Lung (tissue), 12 donors: ENCODE results near the gene ARL9. TPM values are rescaled to one million over a fixed set of nuclear protein-coding genes. Genes with fewer than 3 reads are reported as not detected.

Source experiments
- ATAC-seq: fragments of 200-7000 bp; cut with Tn5 transposase; one replicate; pipeline ENCODE4 v1.9.1; 2020; ENCODE audit warnings: moderate number of reproducible peaks; ENCODE audit not compliant: insufficient read depth, low FRiP score
- DNase-seq, 3 donors: peaks; one replicate each; pipeline ENCODE4 v3.0.0-alpha.2; 2013 to 2017
- H3K27ac ChIP-seq, 2 donors: one replicate each; pipeline ENCODE4 v1.5.1; 2013; ENCODE audit warnings: mild to moderate bottlenecking in 2 of 2, moderate library complexity in 2 of 2, control low read depth in 1 of 2, inconsistent platforms in 1 of 2, low read depth in 1 of 2, low read length in 1 of 2
- H3K27me3 ChIP-seq, 3 donors: one replicate each; pipeline ENCODE4 v1.5.1; 2013; ENCODE audit warnings: low read length in 2 of 3; ENCODE audit not compliant: control insufficient read depth in 3 of 3, insufficient read depth in 3 of 3
- H3K36me3 ChIP-seq, 4 donors: one replicate each; pipeline ENCODE4 v1.5.1; 2013; ENCODE audit warnings: low read length in 4 of 4, mild to moderate bottlenecking in 1 of 4, moderate library complexity in 1 of 4; ENCODE audit not compliant: control insufficient read depth in 4 of 4, insufficient read depth in 4 of 4
- H3K4me1 ChIP-seq, 5 donors: one replicate each; pipeline ENCODE4 v1.5.1; 2013; ENCODE audit warnings: low read length in 5 of 5, mild to moderate bottlenecking in 2 of 5, moderate library complexity in 1 of 5; ENCODE audit not compliant: control insufficient read depth in 5 of 5, insufficient read depth in 5 of 5
- H3K4me3 ChIP-seq: one replicate; pipeline ENCODE4 v1.5.1; 2013; ENCODE audit warnings: mild to moderate bottlenecking, control low read depth, moderate library complexity
- H3K9ac ChIP-seq, 2 donors: one replicate each; pipeline ENCODE4 v1.5.1; 2013; ENCODE audit warnings: low read length in 2 of 2, control low read depth in 1 of 2; ENCODE audit not compliant: insufficient read depth in 1 of 2
- H3K9me3 ChIP-seq, 4 donors: one replicate each; pipeline ENCODE4 v1.5.1; 2013; ENCODE audit warnings: low read length in 3 of 4, mild to moderate bottlenecking in 1 of 4, moderate library complexity in 1 of 4; ENCODE audit not compliant: control insufficient read depth in 4 of 4, insufficient read depth in 3 of 4
- WGBS, 2 donors: extraction: QIAGEN DNeasy Blood & Tissue Kit; methylation state at CpG; one replicate each; pipeline ENCODE4 v1.1.7; 2013; 5-methylcytosine and 5-hydroxymethylcytosine counted together
- polyA plus RNA-seq, 2 donors: library from polyadenylated mRNA; stranded (reverse); fragments of 200-250 nt; gene quantifications; one replicate each; pipeline ENCODE4 v1.2.1, GENCODE V29; 2013
- total RNA-seq, 2 donors: library from RNA; depleted of rRNA in 1 of 2; stranded (reverse); fragments of >200 nt in 1 of 2; gene quantifications; one replicate each; pipeline ENCODE4 v1.2.1, GENCODE V29; 2014 to 2021
- TF ChIP-seq, protein P1 (sequence below): IDR thresholded peaks from 2 replicates; pipeline ENCODE4 v1.5.1; 2012; ENCODE audit warnings: mild to moderate bottlenecking; ENCODE audit errors: control extremely low read depth, extremely low read depth
- donor health status: control.
- donor health status: control.
- donor health status: Bipolar disorder and iron deficiency.
- donor health status: healthy.
- donor health status: DM: yes; HTN: yes; CAD: no.

Gene ARL9
- total and polyA plus RNA-seq, 4 donors, result 0.08 to 0.13 TPM; not detected in 2

DNA sequence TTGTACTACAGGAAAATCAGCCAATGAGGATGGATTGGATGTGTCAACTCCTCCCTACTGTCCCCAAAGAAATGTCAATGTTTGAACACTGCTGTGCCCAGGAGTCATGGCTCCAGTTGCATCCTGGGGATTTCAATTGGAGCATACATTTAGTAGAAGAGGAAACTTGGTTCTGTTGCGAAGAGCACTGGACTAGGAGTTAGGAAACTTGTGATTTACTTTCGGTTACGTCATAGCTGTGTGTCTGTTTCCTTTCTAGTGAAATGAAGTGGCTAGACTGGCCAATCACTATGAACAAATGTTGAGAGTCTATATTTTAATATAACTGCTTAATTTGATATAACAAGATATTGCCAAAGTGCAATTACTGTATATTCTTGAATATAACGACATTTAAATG is 35.2 kb downstream of the ARL9 start:
- Histone ChIP-seq H3K4me3 (no peak overlapping the region), H3K36me3 (no peaks in the 10 kb centered on the region), H3K9ac (no peak overlapping the region), H3K27me3 (peaks cover 0 to 3% (median 0%) of the 10 kb centered on the region in 3 donors), H3K4me1 (peaks cover 0 to 3% (median 0%) of the 10 kb centered on the region in 5 donors), H3K27ac (no peak overlapping the region), H3K9me3 (no peaks in the 10 kb centered on the region)
- no peak for ATAC-seq
- DNase-seq, result no peak
- TF ChIP-seq, protein P1, sequence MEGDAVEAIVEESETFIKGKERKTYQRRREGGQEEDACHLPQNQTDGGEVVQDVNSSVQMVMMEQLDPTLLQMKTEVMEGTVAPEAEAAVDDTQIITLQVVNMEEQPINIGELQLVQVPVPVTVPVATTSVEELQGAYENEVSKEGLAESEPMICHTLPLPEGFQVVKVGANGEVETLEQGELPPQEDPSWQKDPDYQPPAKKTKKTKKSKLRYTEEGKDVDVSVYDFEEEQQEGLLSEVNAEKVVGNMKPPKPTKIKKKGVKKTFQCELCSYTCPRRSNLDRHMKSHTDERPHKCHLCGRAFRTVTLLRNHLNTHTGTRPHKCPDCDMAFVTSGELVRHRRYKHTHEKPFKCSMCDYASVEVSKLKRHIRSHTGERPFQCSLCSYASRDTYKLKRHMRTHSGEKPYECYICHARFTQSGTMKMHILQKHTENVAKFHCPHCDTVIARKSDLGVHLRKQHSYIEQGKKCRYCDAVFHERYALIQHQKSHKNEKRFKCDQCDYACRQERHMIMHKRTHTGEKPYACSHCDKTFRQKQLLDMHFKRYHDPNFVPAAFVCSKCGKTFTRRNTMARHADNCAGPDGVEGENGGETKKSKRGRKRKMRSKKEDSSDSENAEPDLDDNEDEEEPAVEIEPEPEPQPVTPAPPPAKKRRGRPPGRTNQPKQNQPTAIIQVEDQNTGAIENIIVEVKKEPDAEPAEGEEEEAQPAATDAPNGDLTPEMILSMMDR, result no peak
- WGBS, 2 donors, result 62 to 79% methylated on average over 4 of the region's 4 CpGs

DNA sequence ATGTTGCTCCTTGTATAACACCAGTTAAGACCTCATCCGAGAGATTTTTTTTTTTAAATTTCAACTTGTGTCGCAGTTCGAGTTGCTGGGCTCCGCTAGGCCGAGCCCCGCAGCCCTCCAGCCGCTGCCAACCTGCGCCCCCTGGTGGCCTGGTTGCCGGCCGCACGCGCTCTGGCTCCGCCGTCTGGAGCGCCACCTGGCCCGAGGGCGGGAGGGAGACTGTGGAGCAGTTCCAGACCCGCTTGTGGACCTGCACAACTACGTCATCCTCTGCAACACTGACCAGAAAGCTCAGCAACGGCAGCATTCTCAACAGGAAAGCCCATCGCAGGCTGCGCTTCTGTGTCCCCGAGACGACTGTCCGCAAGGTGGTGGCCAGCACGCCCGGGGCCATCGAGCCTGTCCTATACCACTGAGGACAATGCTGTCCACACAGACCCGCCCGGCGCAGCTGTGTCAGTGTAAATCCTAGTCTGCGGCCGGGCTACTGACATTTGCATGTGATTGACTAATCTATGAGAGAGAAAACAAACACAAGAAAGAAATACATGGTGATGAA is 39.1 kb downstream of the ARL9 start:
- ATAC-seq (peak; percentile 97), DNase-seq (peak; percentile 81 to 89 (median 87))
- Histone ChIP-seq H3K27me3 (peaks cover 0 to 3% (median 0%) of the 10 kb centered on the region in 3 donors), H3K9ac (no peak overlapping the region), H3K27ac (no peak overlapping the region), H3K9me3 (no peaks in the 10 kb centered on the region), H3K4me3 (no peak overlapping the region), H3K36me3 (no peaks in the 10 kb centered on the region), H3K4me1 (peaks cover 0 to 3% (median 0%) of the 10 kb centered on the region in 5 donors)
- 2 to 4% methylated on average over 33 of the region's 33 CpGs for WGBS, 2 donors
- TF ChIP-seq, protein P1, result peak; percentile 96

DNA sequence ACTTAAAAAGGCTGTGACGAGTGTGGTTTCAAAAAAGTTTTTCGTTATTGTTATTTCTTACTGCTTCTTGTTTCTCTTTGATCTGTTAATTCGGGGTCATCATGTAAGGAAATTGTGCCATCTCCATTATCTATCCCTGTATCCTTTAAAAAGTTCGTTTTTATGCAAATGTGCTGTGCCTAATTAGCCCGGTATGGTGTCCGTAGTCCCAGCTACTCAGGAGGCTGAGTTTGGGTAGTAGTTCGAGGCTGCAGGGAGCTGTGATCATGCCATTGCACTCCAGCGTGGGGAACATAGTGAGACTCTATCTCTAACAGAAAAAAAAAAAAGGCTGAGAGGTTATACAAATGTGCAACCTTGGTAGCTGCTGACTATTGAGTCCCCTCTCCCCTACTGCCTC is 45.1 kb downstream of the ARL9 start:
- Histone ChIP-seq H3K9ac (no peak overlapping the region), H3K27me3 (no peaks in the 10 kb centered on the region), H3K36me3 (no peaks in the 10 kb centered on the region), H3K27ac (no peak overlapping the region), H3K9me3 (no peaks in the 10 kb centered on the region), H3K4me1 (no peaks in the 10 kb centered on the region), H3K4me3 (no peak overlapping the region)
- WGBS, 2 donors, result 75 to 79% methylated on average over 8 of the region's 8 CpGs
- TF ChIP-seq, protein P1, result no peak
- ATAC-seq (no peak), DNase-seq (no peak)

DNA sequence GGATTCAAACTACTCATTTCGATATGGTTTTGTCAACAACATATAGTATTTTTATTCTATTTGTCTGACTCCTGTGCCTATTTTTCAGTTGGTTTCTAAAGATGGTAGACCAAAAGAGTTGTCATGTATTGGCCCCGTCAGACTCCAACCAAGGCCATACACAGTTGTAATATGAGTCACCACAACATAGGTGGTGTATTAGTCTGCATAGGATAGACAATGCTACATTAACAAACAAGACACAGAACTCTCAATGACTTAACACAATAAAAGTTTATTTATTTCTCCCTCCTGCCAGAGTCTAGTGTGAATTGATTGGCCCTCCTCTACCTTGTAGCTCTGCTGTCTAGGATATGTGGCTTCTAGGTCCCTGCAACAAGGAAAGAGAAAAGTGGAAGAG is 45.9 kb downstream of the ARL9 start:
- no peak for ATAC-seq
- Histone ChIP-seq H3K9ac (no peak overlapping the region), H3K27ac (no peak overlapping the region), H3K4me1 (no peaks in the 10 kb centered on the region), H3K27me3 (no peaks in the 10 kb centered on the region), H3K36me3 (no peaks in the 10 kb centered on the region), H3K4me3 (no peak overlapping the region), H3K9me3 (no peaks in the 10 kb centered on the region)
- no peak for DNase-seq
- TF ChIP-seq, protein P1, result no peak
- WGBS, 2 donors, result 95 to 96% methylated on average over 2 of the region's 2 CpGs
